CD4-positive, alpha-beta T cell treated with Interferon alpha-2 for 1 hour (primary cell): ENCODE measurements around the gene SPPL2C.

Experiments used
- DNase-seq, 2 donors: peaks; one replicate each; pipeline ENCODE4 v3.0.0-alpha.2; 2020 to 2022

Gene SPPL2C, protein sequence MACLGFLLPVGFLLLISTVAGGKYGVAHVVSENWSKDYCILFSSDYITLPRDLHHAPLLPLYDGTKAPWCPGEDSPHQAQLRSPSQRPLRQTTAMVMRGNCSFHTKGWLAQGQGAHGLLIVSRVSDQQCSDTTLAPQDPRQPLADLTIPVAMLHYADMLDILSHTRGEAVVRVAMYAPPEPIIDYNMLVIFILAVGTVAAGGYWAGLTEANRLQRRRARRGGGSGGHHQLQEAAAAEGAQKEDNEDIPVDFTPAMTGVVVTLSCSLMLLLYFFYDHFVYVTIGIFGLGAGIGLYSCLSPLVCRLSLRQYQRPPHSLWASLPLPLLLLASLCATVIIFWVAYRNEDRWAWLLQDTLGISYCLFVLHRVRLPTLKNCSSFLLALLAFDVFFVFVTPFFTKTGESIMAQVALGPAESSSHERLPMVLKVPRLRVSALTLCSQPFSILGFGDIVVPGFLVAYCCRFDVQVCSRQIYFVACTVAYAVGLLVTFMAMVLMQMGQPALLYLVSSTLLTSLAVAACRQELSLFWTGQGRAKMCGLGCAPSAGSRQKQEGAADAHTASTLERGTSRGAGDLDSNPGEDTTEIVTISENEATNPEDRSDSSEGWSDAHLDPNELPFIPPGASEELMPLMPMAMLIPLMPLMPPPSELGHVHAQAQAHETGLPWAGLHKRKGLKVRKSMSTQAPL

DNA sequence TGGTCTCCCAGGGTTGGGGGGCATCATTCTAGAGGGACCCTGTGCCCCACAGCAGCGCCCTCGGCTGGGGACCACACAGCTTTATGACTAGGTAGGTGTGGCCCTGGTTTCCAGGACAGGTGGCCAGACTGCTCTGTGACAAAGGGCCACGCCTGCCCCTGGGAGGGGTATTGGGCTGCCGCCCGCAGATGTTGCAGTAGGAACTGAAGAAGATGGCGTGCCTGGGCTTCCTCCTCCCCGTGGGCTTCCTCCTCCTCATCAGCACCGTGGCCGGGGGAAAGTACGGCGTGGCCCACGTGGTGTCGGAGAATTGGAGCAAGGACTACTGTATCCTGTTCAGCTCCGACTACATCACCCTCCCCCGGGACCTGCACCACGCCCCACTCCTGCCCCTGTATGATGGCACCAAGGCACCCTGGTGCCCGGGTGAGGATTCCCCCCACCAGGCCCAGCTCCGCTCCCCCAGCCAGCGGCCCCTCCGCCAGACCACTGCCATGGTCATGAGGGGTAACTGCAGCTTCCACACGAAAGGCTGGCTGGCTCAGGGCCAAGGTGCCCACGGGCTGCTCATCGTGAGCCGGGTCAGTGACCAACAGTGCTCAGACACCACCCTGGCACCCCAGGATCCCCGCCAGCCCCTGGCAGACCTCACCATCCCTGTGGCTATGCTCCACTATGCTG is at the start of gene SPPL2C:
TSS of gene SPPL2C (plus strand) at position 187 of the 681 bp plus-strand sequence. CDS start at position 213, 26 bp downstream.
- no peak for DNase-seq

DNA sequence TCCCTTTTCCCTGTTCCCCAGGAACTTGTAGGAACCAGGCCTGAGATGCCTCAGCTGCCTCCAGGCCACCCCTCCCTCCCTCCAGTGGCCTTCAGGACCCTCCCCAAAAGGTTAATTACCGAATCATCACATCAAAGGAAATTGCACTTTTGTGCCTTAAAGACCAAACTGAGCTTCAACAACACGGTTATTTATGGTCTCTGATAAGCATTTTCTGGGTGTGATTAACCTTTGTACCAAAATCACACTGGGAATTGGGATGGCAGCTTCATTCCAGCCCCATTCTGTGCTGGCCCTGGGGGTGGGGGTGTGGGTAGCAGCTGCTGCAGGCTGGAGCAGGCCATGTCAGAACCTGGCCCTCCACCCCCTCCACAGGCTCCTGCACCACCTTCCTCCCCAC is 43.9 kb upstream of the SPPL2C start:
- DNase-seq: no peak

DNA sequence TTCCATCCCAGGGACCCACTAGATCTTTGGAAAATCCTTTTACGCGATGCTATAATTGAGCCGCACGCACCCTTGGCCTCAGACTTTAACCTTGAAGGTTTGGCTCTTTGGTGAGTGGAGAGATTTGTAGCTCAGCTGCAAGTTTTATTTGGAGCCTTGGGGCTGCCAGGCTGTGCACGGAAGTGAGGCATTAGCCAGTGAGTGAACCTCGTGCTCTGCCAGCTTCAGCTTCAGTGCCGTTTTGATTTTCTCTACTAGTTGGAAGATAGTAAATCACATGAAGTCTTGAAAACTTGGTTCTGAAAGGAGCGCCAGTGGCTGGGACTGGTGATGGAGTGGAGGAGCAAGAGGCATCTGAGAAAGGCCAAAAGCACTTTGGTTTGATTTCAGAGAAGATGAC is 43.3 kb upstream of the SPPL2C start:
- DNase-seq: no peak

DNA sequence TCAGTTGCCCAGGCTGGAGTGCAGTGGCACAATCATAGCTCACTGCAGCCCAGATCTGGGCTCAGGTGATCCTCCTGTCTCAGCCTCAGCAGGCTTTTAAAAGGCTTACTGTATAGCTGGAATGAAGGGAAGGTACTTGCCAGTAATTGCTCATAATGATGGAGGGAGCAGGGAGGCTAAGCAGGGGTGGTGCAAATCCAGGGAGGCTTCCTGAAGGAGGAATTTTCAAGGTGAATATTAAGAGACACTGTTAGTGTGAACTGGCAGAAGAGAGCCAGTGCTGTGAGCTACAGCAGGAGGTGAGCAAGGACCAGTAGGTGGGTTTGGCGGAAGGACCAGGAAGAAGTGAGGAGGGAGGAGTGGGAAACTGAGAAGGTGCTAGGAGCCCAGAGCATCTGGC is 35.8 kb upstream of the SPPL2C start:
- DNase-seq: no peak

DNA sequence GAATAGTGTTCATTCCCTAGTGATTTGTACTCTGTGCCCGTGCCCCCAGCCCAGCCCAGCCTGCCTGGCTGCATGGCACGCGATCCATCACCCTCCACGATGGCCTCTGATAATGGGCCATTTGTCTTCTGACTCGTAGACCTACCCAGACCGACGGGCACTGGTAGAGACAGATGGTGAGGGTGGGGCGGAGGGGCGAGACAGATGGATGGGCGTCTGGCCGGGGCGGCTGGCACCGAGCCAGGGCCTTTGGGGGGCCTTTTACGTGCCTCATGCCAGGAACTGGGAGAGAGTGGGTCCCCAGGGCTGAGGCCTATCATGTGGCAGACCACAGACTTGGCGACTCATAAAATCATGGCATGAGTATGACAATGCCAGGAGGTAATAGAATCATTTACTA is 35.2 kb upstream of the SPPL2C start:
- no peak for DNase-seq

DNA sequence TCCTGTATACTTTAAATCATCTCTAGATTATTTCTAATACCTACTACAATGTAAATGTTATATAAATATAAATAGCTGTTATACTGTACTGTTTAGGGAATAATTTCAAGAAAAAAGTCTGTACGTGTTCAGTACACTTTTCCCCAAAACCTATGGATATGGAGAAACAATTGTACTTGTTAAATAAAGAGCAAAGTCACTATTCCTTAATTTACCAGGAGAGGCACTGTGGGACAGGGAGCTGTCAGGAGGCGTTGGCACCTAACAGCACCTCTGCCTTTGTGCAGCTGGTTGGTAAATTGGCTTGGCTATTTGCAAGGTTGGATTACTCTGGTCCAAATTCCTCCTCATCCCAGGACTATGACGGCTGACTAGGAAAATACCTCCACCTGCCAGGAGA is 32.6 kb upstream of the SPPL2C start:
- DNase-seq: no peak

DNA sequence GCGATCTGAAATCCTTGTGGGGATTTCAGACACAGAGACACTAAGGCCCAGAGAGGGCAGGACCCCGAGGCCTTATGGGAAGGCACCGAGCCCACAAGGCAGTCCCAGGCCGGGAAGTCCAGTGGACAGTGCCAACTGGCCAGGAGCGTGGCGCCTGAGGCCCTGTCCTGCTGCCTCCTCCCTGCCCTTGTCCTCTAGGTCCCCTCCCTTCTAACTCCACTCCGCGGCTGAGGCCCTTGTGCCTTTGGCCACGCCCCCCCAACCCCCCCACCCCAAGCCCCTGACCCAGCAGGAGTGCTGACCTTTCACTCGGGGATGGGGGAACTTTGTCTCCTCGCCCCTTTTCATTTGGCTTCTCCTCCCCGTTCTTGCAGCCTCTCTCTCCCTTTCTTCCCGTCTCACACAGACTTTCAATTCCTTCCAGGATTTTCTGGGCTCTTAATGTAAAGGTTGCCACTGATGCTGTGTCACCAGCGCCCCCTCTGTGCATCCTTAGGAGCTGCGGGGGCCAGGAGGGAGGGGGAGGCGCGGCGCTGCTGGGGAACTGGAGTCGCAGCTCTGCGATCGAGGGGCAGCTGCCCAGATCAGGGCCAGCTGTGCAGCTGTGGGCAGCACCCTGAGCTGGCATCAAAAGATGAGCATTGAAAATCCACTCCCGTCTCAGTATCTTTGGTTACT is 31.5 kb upstream of the SPPL2C start:
- DNase-seq: no peak

DNA sequence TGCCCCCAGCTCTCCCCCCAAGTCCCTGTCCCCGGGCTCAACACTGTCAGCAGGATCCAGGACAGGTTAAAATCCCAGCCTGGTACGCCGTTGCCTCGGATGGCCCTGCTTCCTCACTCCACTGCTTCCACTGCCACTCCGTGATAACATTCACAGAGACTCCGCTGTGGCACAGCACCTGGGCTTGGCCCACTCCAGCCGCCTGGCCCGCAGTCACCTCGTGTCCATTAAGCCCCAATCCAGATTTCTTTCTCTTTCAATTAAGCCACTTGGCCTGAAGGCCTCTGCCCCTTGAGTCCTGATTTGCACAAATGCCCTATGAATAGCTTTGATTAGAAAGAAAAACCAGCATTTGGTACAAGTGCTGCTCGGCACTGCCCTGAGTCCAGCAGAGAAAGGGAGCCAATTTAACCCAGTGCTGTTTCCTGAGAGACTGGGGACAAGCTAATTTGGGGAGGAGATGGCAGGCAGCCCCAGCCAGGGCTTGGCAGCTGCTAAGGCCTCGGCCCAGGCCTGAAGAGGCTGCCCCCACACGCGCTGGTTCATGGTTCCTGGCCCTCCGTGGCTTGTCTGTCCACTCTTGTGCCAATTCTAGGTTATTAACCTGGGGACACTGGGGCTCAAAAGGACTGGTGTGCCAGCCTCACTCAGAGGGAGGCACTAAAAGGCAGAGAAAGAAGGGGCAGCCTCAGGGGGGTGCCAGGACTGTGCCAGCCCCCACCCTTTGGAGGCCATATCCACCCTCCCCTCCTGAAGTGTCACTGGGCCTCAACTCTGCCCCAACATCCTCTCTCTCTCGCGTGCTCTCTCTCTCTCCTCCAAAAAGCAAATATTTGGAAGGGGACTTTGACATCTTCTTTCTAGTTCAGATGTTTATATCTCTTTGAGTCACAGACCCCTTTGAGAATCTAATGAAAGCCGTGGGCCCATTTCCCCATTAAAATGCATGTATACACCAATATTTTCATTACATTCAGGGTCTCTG is 29.8 kb upstream of the SPPL2C start:
- DNase-seq: no peak

DNA sequence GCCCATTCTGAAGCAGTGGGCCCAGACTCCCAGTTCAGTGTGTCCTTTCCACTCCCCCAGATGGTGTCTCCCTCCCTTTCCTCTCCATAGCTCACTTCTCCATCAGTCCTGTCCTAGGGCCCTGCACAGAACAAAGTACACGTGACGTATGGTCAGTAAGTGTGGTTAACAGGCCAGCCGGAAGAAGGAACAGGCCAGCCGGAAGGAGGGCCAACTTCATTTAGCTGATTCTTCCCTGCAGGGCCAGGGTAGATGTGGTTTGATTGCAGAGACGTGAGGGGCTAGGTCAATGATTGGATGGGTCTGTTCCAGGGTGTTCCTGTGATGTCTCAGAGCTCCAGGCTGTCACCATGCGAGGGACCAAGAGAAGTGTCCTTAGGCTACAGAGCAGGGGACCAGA is 28.9 kb upstream of the SPPL2C start:
- no peak for DNase-seq

DNA sequence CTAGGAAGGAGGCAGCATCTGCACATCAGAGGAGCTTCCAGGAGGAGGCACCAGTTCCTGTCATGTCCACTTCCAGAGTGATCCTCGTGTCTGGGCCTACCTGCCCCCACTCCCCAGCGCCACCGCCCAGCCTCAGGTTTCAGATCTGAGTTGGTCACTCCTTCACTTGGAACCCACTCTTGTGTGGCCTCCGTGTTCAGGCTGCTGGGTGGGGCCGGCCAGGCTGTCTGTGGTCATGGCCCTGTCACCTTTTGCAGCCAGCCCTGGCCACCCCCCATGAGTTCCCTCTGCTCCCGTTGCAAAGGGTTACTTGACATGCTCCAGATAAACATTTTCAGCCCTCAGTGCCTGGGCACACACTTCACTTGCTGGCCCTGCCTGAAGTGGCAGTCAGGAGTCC is 26.6 kb upstream of the SPPL2C start:
- DNase-seq: no peak

DNA sequence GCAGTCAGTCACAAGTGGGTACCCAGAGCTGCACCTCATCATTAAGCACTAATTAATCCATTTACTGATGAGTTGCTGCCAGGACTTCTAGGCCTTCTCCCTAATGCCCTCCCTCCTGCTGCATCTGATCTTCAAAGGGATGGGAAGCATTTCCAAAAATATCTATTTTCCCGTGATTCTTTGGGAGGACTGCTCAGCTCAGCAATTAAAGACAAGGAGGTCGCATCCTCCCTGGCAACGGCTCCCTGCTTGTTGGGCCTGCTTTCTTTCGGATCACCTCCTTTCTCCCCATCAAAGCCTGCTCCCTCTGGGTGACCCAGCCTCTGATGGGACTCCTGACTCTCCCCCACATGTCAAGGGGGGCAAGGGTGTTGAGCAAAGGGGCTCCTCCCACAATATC is 26.0 kb upstream of the SPPL2C start:
- DNase-seq: no peak

DNA sequence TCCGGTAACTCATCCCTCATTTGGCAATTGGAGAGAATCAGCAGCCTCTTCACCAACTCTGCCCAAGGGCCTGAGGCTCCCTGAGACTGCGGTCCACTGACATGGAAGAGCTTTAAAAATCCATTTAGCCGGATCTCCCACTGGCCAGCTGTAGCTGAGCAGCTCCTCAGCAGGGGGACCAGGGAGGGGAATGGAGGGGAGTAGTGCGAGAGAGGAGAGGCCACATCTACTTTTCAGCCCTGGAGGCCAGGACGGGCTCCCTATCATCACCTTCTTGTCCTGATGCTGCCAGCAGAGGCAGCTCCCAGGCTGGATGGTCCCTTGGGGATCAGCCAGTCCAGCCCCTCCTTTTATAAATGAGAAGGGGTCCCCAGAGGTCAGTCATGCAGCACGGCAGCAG is 25.0 kb upstream of the SPPL2C start:
- no peak for DNase-seq

DNA sequence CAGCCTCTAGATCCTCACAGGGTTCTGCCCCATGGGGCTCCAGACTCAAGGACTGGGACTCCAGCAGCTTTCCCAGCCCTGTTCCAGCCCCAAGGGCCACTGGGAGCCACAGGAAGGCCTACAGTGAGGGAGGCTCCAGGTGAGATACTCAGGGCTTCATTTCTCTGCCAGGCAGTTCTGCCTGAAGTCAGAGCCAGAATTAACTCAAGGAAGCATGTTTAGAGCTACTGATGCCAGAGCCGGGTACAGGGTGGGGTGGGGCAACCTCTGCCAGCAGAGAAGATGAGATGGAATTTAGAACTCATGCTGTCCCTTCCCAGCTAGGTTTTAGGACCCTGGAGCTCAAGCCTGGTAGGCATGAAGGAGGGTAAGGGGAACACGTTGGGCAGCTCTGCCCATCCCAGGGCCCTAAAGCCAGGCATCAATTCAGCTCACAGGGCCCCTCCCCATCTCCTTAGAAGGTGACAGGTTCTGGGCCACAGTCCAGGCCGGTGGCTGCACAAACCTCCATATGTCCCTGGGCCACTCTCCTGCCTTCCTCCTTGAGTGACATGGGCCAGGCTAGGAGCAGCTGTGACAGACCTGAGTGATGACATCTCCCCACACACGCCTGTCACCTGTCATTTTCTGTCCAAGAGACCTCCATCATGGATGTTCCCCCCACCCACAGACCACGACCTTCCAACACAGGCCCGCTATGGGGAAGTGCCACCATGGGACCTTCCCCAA is 24.5 kb upstream of the SPPL2C start:
- DNase-seq: no peak

DNA sequence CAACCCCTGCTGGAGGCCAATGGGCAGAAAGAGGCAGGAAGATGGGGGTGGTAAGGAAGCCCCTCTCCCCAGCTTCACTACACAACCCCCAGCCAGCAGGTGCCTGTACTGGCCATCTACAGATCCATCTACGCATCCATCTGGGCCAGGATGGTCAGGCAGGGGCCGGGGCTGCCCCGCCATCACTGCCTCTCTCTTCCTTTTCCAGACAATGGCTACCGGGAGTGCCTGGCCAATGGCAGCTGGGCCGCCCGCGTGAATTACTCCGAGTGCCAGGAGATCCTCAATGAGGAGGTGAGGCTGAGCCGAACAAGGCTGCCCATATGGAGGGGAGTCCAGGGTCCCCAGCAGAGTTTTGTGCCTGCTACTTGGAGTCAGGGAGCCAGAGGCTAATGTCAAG is 23.5 kb upstream of the SPPL2C start:
- no peak for DNase-seq

DNA sequence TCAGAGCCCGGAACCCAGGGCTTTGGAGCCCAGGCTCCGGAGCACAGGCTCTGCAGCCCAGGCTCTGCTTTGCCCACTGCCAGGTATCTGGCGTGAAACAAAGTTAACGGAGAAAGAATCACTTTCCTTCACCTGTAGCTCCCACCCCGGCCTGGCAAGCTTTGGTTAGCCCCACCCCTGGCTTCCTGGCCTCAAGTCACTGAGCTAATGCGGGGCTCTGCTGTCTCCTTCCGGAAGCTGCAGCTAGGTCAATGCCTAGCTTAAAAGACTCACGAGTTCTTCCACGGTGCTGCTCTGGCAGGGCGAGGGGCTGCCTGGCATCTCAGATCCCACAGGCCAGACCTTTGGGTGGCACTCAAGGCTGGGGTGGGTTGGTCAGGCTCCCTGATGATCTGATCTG is 21.1 kb upstream of the SPPL2C start:
- peak in 1 of 2 donors; percentile 26 for DNase-seq

DNA sequence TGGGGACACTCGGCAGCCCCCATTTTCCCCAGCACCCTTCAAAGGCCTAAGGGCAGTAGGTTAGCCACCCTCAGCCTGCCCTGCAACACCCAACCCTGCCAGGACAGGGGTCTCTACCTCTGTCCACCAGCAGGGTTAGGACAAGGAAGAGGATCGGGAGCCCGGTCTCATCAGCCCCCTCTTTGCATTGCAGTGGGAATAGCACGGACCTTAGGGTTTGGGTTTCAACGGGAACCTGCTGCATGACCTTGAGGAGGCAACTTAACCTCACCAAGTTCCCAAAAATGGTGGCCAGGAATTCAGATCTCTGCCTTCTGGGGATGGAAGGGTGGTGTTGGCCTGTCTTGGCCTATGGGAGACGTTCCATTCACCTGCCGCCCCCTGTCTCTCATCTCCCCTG is 20.2 kb upstream of the SPPL2C start:
- no peak for DNase-seq

DNA sequence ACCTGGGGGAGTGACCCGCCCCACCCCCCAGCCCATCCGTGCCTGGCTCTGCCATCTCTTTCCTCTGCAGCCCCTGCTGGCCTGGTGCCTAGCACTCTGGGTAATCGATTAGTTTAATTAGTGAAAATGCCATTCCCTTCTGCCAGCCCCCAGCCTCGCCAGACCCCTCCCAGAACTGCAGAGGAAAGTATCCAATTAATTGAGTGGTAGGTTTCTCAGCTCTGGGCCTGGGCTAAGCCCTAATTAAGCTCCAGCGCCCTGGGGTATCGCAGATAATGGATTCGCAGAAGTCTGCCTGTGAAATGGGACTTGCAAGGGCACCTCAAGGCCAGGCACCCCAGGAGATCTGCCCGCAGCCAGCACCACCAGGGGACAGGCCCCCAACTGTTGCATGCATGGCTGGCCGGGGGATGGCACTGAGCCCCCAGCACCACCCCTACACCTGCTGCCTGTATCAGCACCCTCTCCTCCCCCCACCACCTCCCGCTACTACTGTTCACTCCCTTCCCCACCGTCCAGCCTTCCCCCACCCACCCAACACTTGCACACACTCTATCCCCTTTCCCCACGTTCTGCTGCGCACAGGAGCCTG is 19.7 kb upstream of the SPPL2C start:
- no peak for DNase-seq

DNA sequence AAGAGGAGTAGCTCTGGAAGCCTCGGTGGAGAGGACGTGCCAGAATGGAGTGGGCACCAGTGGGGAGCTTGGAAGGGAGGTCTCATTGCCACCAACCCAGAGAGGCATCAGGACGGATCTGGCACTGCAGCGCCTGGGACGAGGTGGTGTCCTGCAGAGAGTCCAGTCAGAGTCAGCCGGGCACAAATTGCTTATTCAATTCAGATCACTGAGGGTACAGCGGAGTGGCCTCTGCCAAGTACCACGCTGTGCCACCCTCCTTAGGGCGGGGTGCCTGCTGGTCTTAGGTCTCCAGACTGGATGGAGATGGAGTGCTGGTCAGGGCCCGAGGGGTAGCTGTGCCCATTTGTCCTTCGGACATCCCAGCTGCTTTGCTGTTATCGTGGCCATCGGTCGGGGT is 18.9 kb upstream of the SPPL2C start:
- no peak for DNase-seq

DNA sequence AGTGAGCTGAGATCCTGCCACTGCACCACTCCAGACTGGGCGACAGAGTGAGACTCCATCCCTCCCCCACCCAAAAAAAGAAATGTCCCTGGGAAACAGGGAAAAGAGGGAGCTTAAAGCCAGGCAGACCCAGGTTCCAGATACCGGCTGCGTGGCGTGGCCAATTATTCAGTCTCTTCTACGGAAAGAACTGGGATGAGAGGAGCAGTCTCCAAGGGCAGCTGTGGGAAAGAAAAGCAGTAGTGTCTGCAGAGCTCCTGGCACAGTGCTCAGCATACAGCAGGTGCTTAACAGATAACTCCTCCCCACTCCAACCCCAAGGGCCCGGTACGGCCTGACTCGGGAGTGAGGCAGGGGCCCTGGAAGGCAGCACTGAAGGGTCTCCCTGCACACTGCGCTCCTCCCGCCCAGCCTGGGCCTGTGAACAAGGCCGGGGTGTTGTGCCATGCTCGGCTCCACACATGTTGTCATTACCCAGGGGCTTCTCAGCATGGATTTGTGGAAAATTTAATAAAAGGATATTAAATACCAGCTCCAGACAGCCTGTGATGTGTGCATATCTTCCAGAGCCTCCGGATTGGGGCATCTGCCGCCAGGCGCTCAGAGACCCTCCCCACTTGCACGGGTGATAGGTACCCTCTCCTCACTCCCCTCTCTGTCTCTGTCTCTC is 17.6 kb upstream of the SPPL2C start:
- DNase-seq: no peak

DNA sequence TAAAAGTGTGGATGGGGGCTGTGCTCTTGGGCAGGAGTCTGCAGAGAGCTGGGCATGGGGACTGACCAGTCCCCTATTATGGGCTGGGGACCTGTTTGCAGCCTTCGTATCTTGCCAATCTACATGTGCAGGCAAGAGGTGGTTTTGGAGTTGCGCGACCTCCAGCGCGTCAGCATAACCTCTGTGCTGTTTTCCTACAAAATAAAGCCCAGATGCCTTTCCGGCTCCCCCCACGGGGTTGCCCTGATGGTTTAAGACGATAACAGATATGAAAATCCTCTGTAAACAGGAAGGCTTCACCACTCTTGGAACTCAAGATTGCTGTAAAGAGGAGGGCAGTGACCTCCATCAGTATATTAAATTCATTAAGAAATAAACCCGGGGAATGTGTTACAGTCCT is 16.5 kb upstream of the SPPL2C start:
- no peak for DNase-seq
